H1 (cell line): Measurements from ENCODE around the gene IRF3. TPM values are rescaled to one million over a fixed set of nuclear protein-coding genes. Genes with fewer than 3 reads are reported as not detected.

Source experiments
- CTCF ChIA-PET: fragments of 300-600 bp; sonication (Branson Sonifier 250); formaldehyde crosslinking; loops from one replicate; lab custom pipeline; 2021; ENCODE audit not compliant: partially characterized antibody; lab: Charles Lee
- POLR2A ChIA-PET: fragments of 300-600 bp; sonication (Branson Sonifier 250); formaldehyde crosslinking; loops from one replicate; lab custom pipeline; 2021; ENCODE audit warnings: inconsistent platforms; ENCODE audit not compliant: partially characterized antibody; lab: Charles Lee
- DNase-seq, 2 experiments: peaks; one replicate each; pipeline versions ENCODE4 v3.0.0 to v3.0.0-alpha.2; 2010 to 2022; ENCODE audit warnings: low spot score in 2 of 2, low read depth in 1 of 2, mixed read lengths in 1 of 2
- FAIRE-seq: peaks from 2 replicates; lab custom pipeline; 2011; peaks lifted over from hg19 to GRCh38; lab: Jason Lieb, UNC
- H2AFZ ChIP-seq: 2 replicates; pipeline ENCODE4 v1.8.1; 2012; ENCODE audit warnings: low read length, inconsistent platforms
- H2AK5ac ChIP-seq: 2 replicates; pipeline ENCODE4 v1.6.1; 2013; ENCODE audit warnings: low read depth, low read length
- H2BK120ac ChIP-seq: replicated peaks from 2 replicates; pipeline ENCODE3; 2013; ENCODE audit warnings: low read depth, low read length, inconsistent platforms
- H2BK12ac ChIP-seq: 2 replicates; pipeline ENCODE4 v1.6.1; 2013; ENCODE audit warnings: low read depth, low read length
- H2BK15ac ChIP-seq: 2 replicates; pipeline ENCODE4 v1.6.1; 2013; ENCODE audit warnings: low read length
- H2BK20ac ChIP-seq: 2 replicates; pipeline ENCODE4 v1.6.1; 2013; ENCODE audit warnings: low read length
- H2BK5ac ChIP-seq: 2 replicates; pipeline ENCODE4 v1.6.1; 2013; ENCODE audit warnings: low read depth, low read length
- H3K14ac ChIP-seq: 2 replicates; pipeline ENCODE4 v1.6.1; 2013; ENCODE audit warnings: inconsistent platforms; ENCODE audit not compliant: insufficient read length
- H3K18ac ChIP-seq: 2 replicates; pipeline ENCODE4 v1.6.1; 2013; ENCODE audit warnings: low read length; ENCODE audit errors: extremely low read depth
- H3K23ac ChIP-seq: 2 replicates; pipeline ENCODE4 v1.6.1; 2013; ENCODE audit warnings: inconsistent platforms; ENCODE audit not compliant: insufficient read length
- H3K23me2 ChIP-seq: 2 replicates; pipeline ENCODE4 v1.6.1; 2013; ENCODE audit warnings: low read depth, low read length
- H3K27ac ChIP-seq: 2 replicates; pipeline ENCODE4 v1.6.1; 2011; ENCODE audit warnings: low read depth, low read length, inconsistent platforms
- H3K27me3 ChIP-seq, 4 experiments: replicated peaks in 1 of 4; 1 replicate in 1 of 4; 2 replicates in 3 of 4; pipeline versions ENCODE4 v1.6.1 to v1.8.1; 2011 to 2013; ENCODE audit warnings: low read length in 3 of 4, mild to moderate bottlenecking in 3 of 4, inconsistent platforms in 2 of 4, mixed read lengths in 2 of 4, moderate library complexity in 1 of 4; ENCODE audit not compliant: control insufficient read depth in 3 of 4, insufficient read depth in 3 of 4; ENCODE audit errors: extremely low read depth in 1 of 4
- H3K36me3 ChIP-seq, 4 experiments: 2 replicates each; pipeline versions ENCODE4 v1.6.1 to v1.8.1; 2011 to 2013; ENCODE audit warnings: mild to moderate bottlenecking in 4 of 4, low read length in 3 of 4, moderate library complexity in 2 of 4, control low read depth in 1 of 4, inconsistent platforms in 1 of 4; ENCODE audit not compliant: insufficient read depth in 4 of 4, control insufficient read depth in 2 of 4
- H3K4ac ChIP-seq: replicated peaks from 2 replicates; pipeline ENCODE3; 2013; ENCODE audit warnings: low read length, low read depth, mixed read lengths, inconsistent platforms; ENCODE audit not compliant: insufficient read length
- H3K4me1 ChIP-seq, 4 experiments: replicated peaks in 1 of 4; 1 replicate in 1 of 4; 2 replicates in 3 of 4; pipeline versions ENCODE4 v1.6.1 to v1.8.1; 2011 to 2013; ENCODE audit warnings: low read length in 3 of 4, inconsistent platforms in 2 of 4, mixed read lengths in 1 of 4; ENCODE audit not compliant: insufficient read depth in 4 of 4, control insufficient read depth in 3 of 4
- H3K4me2 ChIP-seq, 2 experiments: 2 replicates each; pipeline versions ENCODE4 v1.6.1 to v1.8.1; 2011 to 2013; ENCODE audit warnings: low read depth in 2 of 2, low read length in 2 of 2, control low read depth in 1 of 2, inconsistent platforms in 1 of 2, mild to moderate bottlenecking in 1 of 2; ENCODE audit not compliant: insufficient read depth in 1 of 2
- H3K4me3 ChIP-seq, 4 experiments: fragments of 200-600, 300-600 bp in 1 of 4; sonication (generic), shearing (Covaris generic), sonication (Bioruptor Twin) in 1 of 4; 2 replicates each; pipeline versions ENCODE4 v1.5.1 to v1.8.1; 2011 to 2016; ENCODE audit warnings: low read length in 4 of 4, low read depth in 3 of 4, control low read depth in 2 of 4, inconsistent platforms in 2 of 4, mild to moderate bottlenecking in 2 of 4, mixed read lengths in 1 of 4, moderate library complexity in 1 of 4; ENCODE audit not compliant: insufficient read depth in 2 of 4; ENCODE audit errors: extremely low read depth in 1 of 4
- H3K56ac ChIP-seq: replicated peaks from 2 replicates; pipeline ENCODE3; 2013; ENCODE audit warnings: low read depth, mild to moderate bottlenecking, mixed read lengths, low read length, inconsistent platforms; ENCODE audit not compliant: insufficient read length
- H3K79me1 ChIP-seq: 2 replicates; pipeline ENCODE4 v1.6.1; 2013; ENCODE audit warnings: low read depth, low read length, control low read depth
- H3K79me2 ChIP-seq, 2 experiments: 2 replicates each; pipeline versions ENCODE4 v1.6.1 to v1.8.1; 2012 to 2013; ENCODE audit warnings: low read length in 2 of 2, mild to moderate bottlenecking in 2 of 2, inconsistent platforms in 1 of 2; ENCODE audit not compliant: insufficient read depth in 2 of 2, control insufficient read depth in 1 of 2
- H3K9ac ChIP-seq, 4 experiments: replicated peaks in 1 of 4; 1 replicate in 1 of 4; 2 replicates in 3 of 4; pipeline versions ENCODE4 v1.6.1 to v1.8.1; 2011 to 2013; ENCODE audit warnings: low read depth in 3 of 4, low read length in 3 of 4, control low read depth in 2 of 4, mild to moderate bottlenecking in 2 of 4, moderate library complexity in 2 of 4, inconsistent platforms in 1 of 4; ENCODE audit errors: extremely low read depth in 1 of 4
- H3K9me3 ChIP-seq, 2 experiments: 2 replicates each; pipeline versions ENCODE4 v1.6.1 to v1.8.1; 2012 to 2013; ENCODE audit warnings: mild to moderate bottlenecking in 2 of 2, moderate library complexity in 2 of 2, control low read depth in 1 of 2, inconsistent platforms in 1 of 2, low read depth in 1 of 2, low read length in 1 of 2, mixed read lengths in 1 of 2; ENCODE audit not compliant: insufficient read depth in 2 of 2
- H4K20me1 ChIP-seq, 2 experiments: replicated peaks in 1 of 2; 2 replicates each; pipeline versions ENCODE3 to v1.8.1; 2011 to 2013; ENCODE audit warnings: inconsistent platforms in 2 of 2, low read length in 2 of 2, mild to moderate bottlenecking in 1 of 2; ENCODE audit not compliant: insufficient read depth in 2 of 2, control insufficient read depth in 1 of 2
- H4K5ac ChIP-seq: 2 replicates; pipeline ENCODE4 v1.6.1; 2013; ENCODE audit warnings: low read length, low read depth, mixed read lengths, inconsistent platforms; ENCODE audit not compliant: insufficient read length
- H4K8ac ChIP-seq: 2 replicates; pipeline ENCODE4 v1.8.0; 2013; ENCODE audit warnings: mild to moderate bottlenecking, moderate library complexity, low read length, inconsistent platforms; ENCODE audit not compliant: insufficient read depth; ENCODE audit errors: extremely low read depth
- H4K91ac ChIP-seq: replicated peaks from 2 replicates; pipeline ENCODE3; 2013; ENCODE audit warnings: low read length, mixed read lengths, inconsistent platforms; ENCODE audit not compliant: insufficient read length
- BRCA1 ChIP-seq: IDR thresholded peaks from 2 replicates; pipeline ENCODE4 v1.6.1; 2012; ENCODE audit warnings: low read depth, low read length, improper control_type of control experiment
- FOSL1 ChIP-seq: IDR thresholded peaks from 2 replicates; pipeline ENCODE4 v1.6.1; 2011; ENCODE audit warnings: mild to moderate bottlenecking, low read depth, low read length, moderate library complexity; ENCODE audit not compliant: insufficient read depth
- HDAC2 ChIP-seq, 2 experiments: fragments of 300-600 bp in 1 of 2; sonication (generic) in 1 of 2; IDR thresholded peaks; 2 replicates each; pipeline ENCODE4 v1.6.1; 2011 to 2012; ENCODE audit warnings: low read depth in 2 of 2, low read length in 2 of 2, mild to moderate bottlenecking in 2 of 2, moderate library complexity in 2 of 2, borderline replicate concordance in 1 of 2, inconsistent platforms in 1 of 2
- JUN ChIP-seq: IDR thresholded peaks from 2 replicates; pipeline ENCODE4 v1.6.1; 2011; ENCODE audit warnings: low read depth, mild to moderate bottlenecking, improper control_type of control experiment, low read length
- JUND ChIP-seq: IDR thresholded peaks from 2 replicates; pipeline ENCODE4 v1.6.1; 2011; ENCODE audit warnings: mild to moderate bottlenecking, improper control_type of control experiment, low read length
- KDM1A ChIP-seq: fragments of 200-600, 300-600 bp; sonication (generic); IDR thresholded peaks from 2 replicates; pipeline ENCODE4 v1.7.1; 2016; ENCODE audit warnings: mild to moderate bottlenecking, low read length, borderline replicate concordance
- KDM4A ChIP-seq: IDR thresholded peaks from one replicate; pipeline ENCODE4 v1.7.1; 2012; ENCODE audit warnings: low read depth, mild to moderate bottlenecking, moderate library complexity, low read length, inconsistent platforms; ENCODE audit not compliant: severe bottlenecking
- PHF8 ChIP-seq: fragments of 200-600 bp; sonication (generic); conservative IDR thresholded peaks from 2 replicates; pipeline ENCODE4 v1.7.1; 2012; ENCODE audit warnings: low read depth, mild to moderate bottlenecking, inconsistent platforms, low read length, moderate library complexity
- SIN3A ChIP-seq, 2 experiments: IDR thresholded peaks in 1 of 2; conservative IDR thresholded peaks in 1 of 2; 2 replicates each; pipeline ENCODE4 v1.6.1; 2011 to 2012; ENCODE audit warnings: low read length in 2 of 2, improper control_type of control experiment in 1 of 2, low read depth in 1 of 2, mild to moderate bottlenecking in 1 of 2
- SIX5 ChIP-seq: IDR thresholded peaks from 2 replicates; pipeline ENCODE4 v1.6.1; 2011; ENCODE audit warnings: mild to moderate bottlenecking, low read depth, low read length
- TAF7 ChIP-seq: optimal IDR thresholded peaks from 2 replicates; pipeline ENCODE3; 2011; ENCODE audit warnings: low read depth, mild to moderate bottlenecking, inconsistent platforms, low read length, moderate library complexity, borderline replicate concordance
- TEAD4 ChIP-seq: IDR thresholded peaks from 2 replicates; pipeline ENCODE4 v1.6.1; 2012; ENCODE audit warnings: low read depth, low read length, inconsistent platforms, mixed read lengths
- WGBS, 2 experiments: shearing (Covaris generic) in 1 of 2; methylation state at CpG; one replicate each; pipeline versions ENCODE4 v1.1.6 to v1.1.7; 2013 to 2015; ENCODE audit warnings: low lambda C conversion rate in 2 of 2, mixed read lengths in 2 of 2, inconsistent platforms in 1 of 2, low coverage in 1 of 2, missing lambda C conversion rate in 1 of 2; ENCODE audit not compliant: insufficient replicate concordance in 2 of 2, insufficient coverage in 1 of 2, insufficient read length in 1 of 2; ENCODE audit errors: extremely low coverage in 1 of 2, missing lambda C conversion rate in 1 of 2; 5-methylcytosine and 5-hydroxymethylcytosine counted together
- polyA plus RNA-seq, 7 experiments: library from polyadenylated mRNA; depleted of rRNA in 3 of 7; stranded (reverse) in 5 of 7; unstranded in 2 of 7; fragments of >200 nt in 5 of 7; fragments of 200-250 nt in 2 of 7; gene quantifications; 1 replicate in 5 of 7; 2 replicates in 1 of 7; 4 replicates in 1 of 7; pipeline versions ENCODE4 v1.2.1 to v1.2.3, GENCODE V29; 2011 to 2013; ENCODE audit warnings: missing spikeins in 2 of 7, mixed read lengths in 2 of 7
- total RNA-seq: library from RNA; stranded (reverse); fragmentation: NEBNext Ultra II Directional; extraction: Animal tissue kit (Norgen Biotek cat#: 25700); gene quantifications from 2 replicates; pipeline ENCODE4 v1.2.1, GENCODE V29; 2021

The IRF3 gene
- total and polyA plus RNA-seq, 2 of the 8 experiments (the other 6 are each of a cell fraction or from before 2014, with no cell fraction given) = 103 to 114 TPM

- no peak overlapping the region for H2BK5ac ChIP-seq
- no peak overlapping the region for H3K9ac ChIP-seq
- FAIRE-seq = no peak
- no peak overlapping the region for H2BK15ac ChIP-seq
- H3K4me3 ChIP-seq = no peak overlapping the region
- no peaks in the 10 kb centered on the region for H3K27me3 ChIP-seq
- H4K5ac ChIP-seq = no peak overlapping the region
- no peak overlapping the region for H3K14ac ChIP-seq
- 91% methylated on average over 22 of the region's 22 CpGs; no CpG with 5 or more reads in 1 of the 2 experiments for WGBS, 2 experiments
- no peak overlapping the region for H3K27ac ChIP-seq
- H3K56ac ChIP-seq = no peak overlapping the region
- H3K9me3 ChIP-seq = no peaks in the 10 kb centered on the region
- no peak overlapping the region for H3K23ac ChIP-seq
- H2AFZ ChIP-seq = no peak overlapping the region
- no peak overlapping the region for H2AK5ac ChIP-seq
- H4K20me1 ChIP-seq = peaks cover 0 to 2% of the 10 kb centered on the region in 2 experiments
- no peak for DNase-seq
- no peak overlapping the region for H4K8ac ChIP-seq
- no peak overlapping the region for H3K18ac ChIP-seq
- H3K36me3 ChIP-seq = peaks cover 10 to 32% (median 21%) of the 10 kb centered on the region in 4 experiments; a peak in 7 of 8 replicates
- no peaks in the 10 kb centered on the region; a peak in 1 of 4 replicates for H3K79me2 ChIP-seq
- H2BK120ac ChIP-seq = no peak overlapping the region
- H2BK20ac ChIP-seq = no peak overlapping the region
- ChIA-PET POLR2A (interaction anchor here (0.9 to 3.4 kb wide), 5 partner anchors 9 to 29 kb away, joined by 3 to 14 read pairs (median 4); partner anchors contain the start of gene CPT1C), CTCF (interaction anchor here (2.3 kb wide), 1 partner anchor 12 kb away, joined by 13 read pairs; no protein-coding TSS in a partner anchor)
- no peak overlapping the region for H3K4me2 ChIP-seq
- H3K23me2 ChIP-seq = peaks cover 6% of the 10 kb centered on the region; the same call in 1 of the 2 replicates
- no peak overlapping the region for H3K4ac ChIP-seq
- no peak overlapping the region for H2BK12ac ChIP-seq
- H3K4me1 ChIP-seq = no peaks in the 10 kb centered on the region
- no peaks in the 10 kb centered on the region for H3K79me1 ChIP-seq
- H4K91ac ChIP-seq = no peak overlapping the region
- TF ChIP-seq TEAD4 (no peak), HDAC2 (IDR thresholded peaks at IDR 0.05; ENCODE audit: borderline replicate concordance in 1 of 2, low read depth in 2 of 2, low read length in 2 of 2) (no peak), PHF8 (no peak), SIN3A (conservative IDR thresholded peaks at IDR 0.05 in 1 of 2, IDR thresholded peaks at IDR 0.05 in 1 of 2; ENCODE audit: low read depth in 1 of 2, low read length in 2 of 2) (no peak), FOSL1 (no peak), TAF7 (no peak), BRCA1 (no peak), KDM1A (no peak), JUND (no peak), KDM4A (no peak), JUN (no peak), SIX5 (no peak)
Observed at GRCh38 chr19:49704888-49705642, 39.4 kb upstream of the IRF3 start.
